Suprapubic skin (tissue), 4 donors: ENCODE measurements around the gene CRYAB. TPM values are rescaled to one million over a fixed set of nuclear protein-coding genes. Genes with fewer than 3 reads are reported as not detected.
A peak's percentile ranks its signal among the peaks of the same experiment; 100 is the strongest.

Experiments
- DNase-seq, 2 donors: peaks; one replicate each; pipeline ENCODE4 v3.0.0-alpha.2; 2019; ENCODE audit warnings: low spot score in 2 of 2
- H3K27ac ChIP-seq: fragments of 200-600 bp; sonication (generic); one replicate; pipeline ENCODE4 v1.5.1; 2019
- H3K27me3 ChIP-seq: fragments of 200-600 bp; sonication (generic); one replicate; pipeline ENCODE4 v1.5.1; 2019
- H3K36me3 ChIP-seq: fragments of 200-600 bp; sonication (generic); one replicate; pipeline ENCODE4 v1.5.1; 2019
- H3K4me1 ChIP-seq: fragments of 200-600 bp; sonication (generic); one replicate; pipeline ENCODE4 v1.5.1; 2019
- H3K4me3 ChIP-seq: fragments of 200-600 bp; sonication (generic); one replicate; pipeline ENCODE4 v1.5.1; 2019; ENCODE audit warnings: mild to moderate bottlenecking
- H3K9me3 ChIP-seq: fragments of 200-600 bp; sonication (generic); one replicate; pipeline ENCODE4 v1.5.1; 2019
- EP300 ChIP-seq: sonication (generic); formaldehyde crosslinking; IDR thresholded peaks from one replicate; pipeline ENCODE4 v1.6.1; 2017; ENCODE audit warnings: antibody characterized with exemption
- POLR2A ChIP-seq, 2 donors: fragments of 450-650 bp; IDR thresholded peaks; one replicate each; pipeline ENCODE4 v1.6.1; 2017; ENCODE audit warnings: antibody characterized with exemption in 2 of 2, mild to moderate bottlenecking in 2 of 2, moderate library complexity in 2 of 2
- POLR2AphosphoS5 ChIP-seq, 3 donors: sonication (generic); formaldehyde crosslinking; IDR thresholded peaks; one replicate each; pipeline ENCODE4 v1.6.1; 2017; ENCODE audit warnings: antibody characterized with exemption in 3 of 3
- WGBS: methylation state at CpG from one replicate; pipeline ENCODE4 v1.1.5; 2018; 5-methylcytosine and 5-hydroxymethylcytosine counted together
- total RNA-seq, 4 donors: library from RNA; depleted of rRNA; stranded (reverse); fragments of >200 nt; gene quantifications; one replicate each; pipeline ENCODE4 v1.1.0, GENCODE V29; 2016
- TF ChIP-seq, protein P1 (sequence below), 2 donors: fragments of 200-600 bp in 1 of 2; fragments of 450-650 bp in 1 of 2; sonication (generic) in 1 of 2; IDR thresholded peaks; one replicate each; pipeline ENCODE4 v1.5.1; 2016 to 2019; ENCODE audit warnings: antibody characterized with exemption in 2 of 2, mild to moderate bottlenecking in 1 of 2, moderate library complexity in 1 of 2

The CRYAB gene
- total RNA-seq, 4 donors from 2014 or later, result 144 to 203 (median 176) TPM

DNA sequence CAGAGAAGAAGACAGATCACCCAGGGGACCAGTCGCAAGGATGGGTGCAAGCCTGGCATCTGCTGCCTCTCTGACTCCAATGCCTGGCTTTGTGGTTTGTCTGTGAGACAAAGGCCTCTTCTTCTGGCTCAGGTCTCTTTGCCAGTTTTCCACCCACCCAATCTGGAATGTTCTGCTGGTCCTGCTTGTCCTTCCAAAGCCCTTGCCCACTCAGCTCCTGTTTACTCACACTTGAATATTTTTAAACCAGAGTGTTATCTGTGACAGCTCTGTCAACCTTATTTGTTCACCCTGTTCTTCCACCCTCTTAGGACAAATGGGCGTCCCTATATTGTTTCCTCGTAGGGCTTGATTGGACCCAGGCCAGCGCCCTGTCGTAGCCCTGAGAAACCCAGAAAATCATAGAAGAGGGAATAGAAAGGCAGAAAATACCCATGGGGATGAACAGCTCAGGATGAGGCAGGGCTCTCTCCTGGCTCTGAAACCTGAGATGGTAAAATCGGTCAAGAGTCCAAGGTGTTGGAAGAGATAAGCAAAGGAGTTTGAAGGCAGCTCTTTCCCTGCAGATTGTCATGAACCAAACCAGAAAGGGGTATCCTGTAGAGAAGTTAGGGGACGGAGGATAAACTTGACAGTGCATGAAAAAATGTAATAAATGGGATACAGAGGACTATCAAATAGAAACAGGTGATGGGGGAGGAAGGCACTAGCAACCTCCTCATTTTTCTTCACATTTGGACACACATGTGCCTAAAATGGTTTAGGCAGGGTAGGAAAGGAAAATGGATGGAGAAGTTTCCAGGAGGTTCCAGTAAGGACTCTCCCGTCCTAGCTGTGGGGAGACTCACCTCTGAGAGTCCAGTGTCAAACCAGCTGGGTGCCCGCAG lies 651 bp downstream of the CRYAB start:
- Histone ChIP-seq H3K27me3 (no peaks in the 10 kb centered on the region), H3K9me3 (no peaks in the 10 kb centered on the region), H3K36me3 (peaks cover 5% of the 10 kb centered on the region), H3K4me1 (peaks cover 55% of the 10 kb centered on the region), H3K4me3 (peak overlapping the region; percentile 61), H3K27ac (peak overlapping the region; percentile 93)
- no peak for DNase-seq
- 33% methylated on average over 9 of the region's 9 CpGs for WGBS
- TF ChIP-seq POLR2AphosphoS5 (IDR thresholded peaks at IDR 0.05), result no peak
- no peak for TF ChIP-seq EP300
- TF ChIP-seq, protein P1, sequence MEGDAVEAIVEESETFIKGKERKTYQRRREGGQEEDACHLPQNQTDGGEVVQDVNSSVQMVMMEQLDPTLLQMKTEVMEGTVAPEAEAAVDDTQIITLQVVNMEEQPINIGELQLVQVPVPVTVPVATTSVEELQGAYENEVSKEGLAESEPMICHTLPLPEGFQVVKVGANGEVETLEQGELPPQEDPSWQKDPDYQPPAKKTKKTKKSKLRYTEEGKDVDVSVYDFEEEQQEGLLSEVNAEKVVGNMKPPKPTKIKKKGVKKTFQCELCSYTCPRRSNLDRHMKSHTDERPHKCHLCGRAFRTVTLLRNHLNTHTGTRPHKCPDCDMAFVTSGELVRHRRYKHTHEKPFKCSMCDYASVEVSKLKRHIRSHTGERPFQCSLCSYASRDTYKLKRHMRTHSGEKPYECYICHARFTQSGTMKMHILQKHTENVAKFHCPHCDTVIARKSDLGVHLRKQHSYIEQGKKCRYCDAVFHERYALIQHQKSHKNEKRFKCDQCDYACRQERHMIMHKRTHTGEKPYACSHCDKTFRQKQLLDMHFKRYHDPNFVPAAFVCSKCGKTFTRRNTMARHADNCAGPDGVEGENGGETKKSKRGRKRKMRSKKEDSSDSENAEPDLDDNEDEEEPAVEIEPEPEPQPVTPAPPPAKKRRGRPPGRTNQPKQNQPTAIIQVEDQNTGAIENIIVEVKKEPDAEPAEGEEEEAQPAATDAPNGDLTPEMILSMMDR (IDR thresholded peaks at IDR 0.05), result no peak
- TF ChIP-seq POLR2A (IDR thresholded peaks at IDR 0.05), result no peak

DNA sequence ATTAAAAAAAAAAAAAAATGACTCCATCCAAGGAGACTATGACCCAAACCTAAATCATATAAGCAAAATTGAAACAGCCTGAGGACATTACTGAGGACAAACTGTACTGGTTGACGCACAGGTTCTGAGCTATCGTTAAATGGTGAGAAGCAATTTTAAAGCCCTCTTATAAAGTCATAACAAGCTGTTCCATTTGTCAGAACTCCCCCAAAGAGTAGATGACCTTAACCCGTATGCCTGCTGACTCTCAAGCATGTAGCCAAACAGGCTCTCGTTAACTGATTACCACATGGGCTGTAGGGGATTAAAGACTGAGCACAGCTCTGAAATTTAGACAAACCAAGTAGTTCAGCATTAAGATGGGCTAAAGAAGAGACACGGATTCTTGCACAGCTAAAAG lies 2.2 kb downstream of the CRYAB start:
- Histone ChIP-seq H3K27me3 (no peaks in the 10 kb centered on the region), H3K9me3 (no peaks in the 10 kb centered on the region), H3K4me3 (peak overlapping the region; percentile 61), H3K36me3 (peaks cover 5% of the 10 kb centered on the region), H3K27ac (peak overlapping the region; percentile 93), H3K4me1 (peaks cover 49% of the 10 kb centered on the region)
- TF ChIP-seq EP300 (no peak), POLR2A (IDR thresholded peaks at IDR 0.05) (no peak), POLR2AphosphoS5 (IDR thresholded peaks at IDR 0.05) (no peak)
- TF ChIP-seq, protein P1 (IDR thresholded peaks at IDR 0.05), result no peak
- no peak for DNase-seq
- 45% methylated on average over 5 of the region's 5 CpGs for WGBS

DNA sequence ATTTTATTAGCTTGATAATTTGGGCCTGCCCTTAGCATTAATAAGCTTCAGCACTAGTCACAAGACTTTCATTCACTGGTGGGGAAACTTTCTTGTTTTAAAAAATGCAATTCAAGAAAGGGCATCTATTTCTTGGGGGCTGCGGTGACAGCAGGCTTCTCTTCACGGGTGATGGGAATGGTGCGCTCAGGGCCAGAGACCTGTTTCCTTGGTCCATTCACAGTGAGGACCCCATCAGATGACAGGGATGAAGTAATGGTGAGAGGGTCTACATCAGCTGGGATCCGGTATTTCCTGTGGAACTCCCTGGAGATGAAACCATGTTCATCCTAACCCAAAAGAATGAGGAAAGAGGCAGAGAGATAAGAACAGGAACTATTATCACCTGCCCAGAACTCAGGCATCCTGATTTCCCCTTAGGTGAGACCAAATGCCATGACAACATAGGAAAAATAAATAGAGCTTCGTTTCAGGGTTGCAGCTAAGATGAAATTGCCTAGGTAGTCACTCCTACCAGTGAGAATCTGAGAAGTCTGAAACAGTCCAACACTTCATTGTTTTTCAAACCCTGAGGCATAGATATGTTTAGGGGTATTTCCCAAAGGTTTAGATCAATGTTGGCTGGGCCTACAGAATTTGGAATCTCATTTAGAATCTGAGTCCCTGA lies 2.8 kb downstream of the CRYAB start:
- no peak for DNase-seq
- H3K4me3 ChIP-seq, result peak overlapping the region; percentile 61
- no peaks in the 10 kb centered on the region for H3K27me3 ChIP-seq
- peaks cover 45% of the 10 kb centered on the region for H3K4me1 ChIP-seq
- no peak for TF ChIP-seq EP300
- TF ChIP-seq POLR2A (IDR thresholded peaks at IDR 0.05), result no peak
- TF ChIP-seq, protein P1 (IDR thresholded peaks at IDR 0.05), result no peak
- no peak for TF ChIP-seq POLR2AphosphoS5 (IDR thresholded peaks at IDR 0.05)
- H3K36me3 ChIP-seq, result peaks cover 5% of the 10 kb centered on the region
- peak overlapping the region; percentile 93 for H3K27ac ChIP-seq
- H3K9me3 ChIP-seq, result no peaks in the 10 kb centered on the region
- WGBS, result 73% methylated on average over 5 of the region's 5 CpGs

DNA sequence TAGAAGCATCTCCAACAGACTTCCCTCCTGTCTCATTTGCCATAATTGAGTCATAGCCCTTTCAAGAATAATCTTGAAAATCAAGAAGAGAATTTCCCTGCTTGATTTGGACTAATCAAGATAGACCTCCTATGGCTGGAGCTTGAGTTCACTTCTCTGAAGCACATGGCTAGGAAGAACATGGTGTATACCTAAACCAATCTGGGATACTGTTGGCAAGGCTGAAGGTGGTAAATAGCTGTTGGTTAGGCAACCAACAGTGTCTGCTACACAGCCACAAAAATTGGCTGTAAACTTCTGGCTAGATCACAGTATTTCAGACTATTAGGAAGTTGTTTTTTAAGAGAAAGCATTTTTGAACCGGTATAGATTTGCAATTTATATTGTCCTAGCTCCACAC lies 4.9 kb downstream of the CRYAB start:
- TF ChIP-seq EP300, result no peak
- TF ChIP-seq POLR2AphosphoS5 (IDR thresholded peaks at IDR 0.05), result no peak
- no peak for TF ChIP-seq POLR2A (IDR thresholded peaks at IDR 0.05)
- TF ChIP-seq, protein P1 (IDR thresholded peaks at IDR 0.05), result no peak
- H3K9me3 ChIP-seq, result no peaks in the 10 kb centered on the region
- DNase-seq, result no peak
- H3K4me1 ChIP-seq, result peaks cover 29% of the 10 kb centered on the region
- WGBS, result 74% methylated on average over 1 of the region's 1 CpG
- no peak overlapping the region for H3K27ac ChIP-seq
- H3K4me3 ChIP-seq, result no peak overlapping the region
- peaks cover 5% of the 10 kb centered on the region for H3K36me3 ChIP-seq
- no peaks in the 10 kb centered on the region for H3K27me3 ChIP-seq

DNA sequence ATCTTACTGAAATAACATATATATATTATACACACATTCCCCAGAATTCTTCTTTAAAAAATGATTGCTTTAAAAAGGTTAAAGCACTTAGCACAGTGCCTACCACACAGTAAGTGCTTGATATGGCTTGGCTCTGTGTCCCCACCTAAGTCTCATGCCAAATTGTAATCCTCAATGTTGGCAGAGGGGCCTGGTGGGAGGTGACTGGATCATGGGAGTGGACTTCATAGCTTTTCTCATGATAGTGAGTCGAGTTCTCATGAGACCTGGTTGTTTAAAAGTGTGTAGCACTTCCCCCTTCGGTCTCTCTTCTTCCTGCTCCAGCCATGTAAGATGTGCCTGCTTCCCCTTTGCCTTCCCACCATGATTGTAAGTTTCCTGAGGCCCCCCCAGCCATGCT lies 6.2 kb downstream of the CRYAB start:
- Histone ChIP-seq H3K27me3 (no peaks in the 10 kb centered on the region), H3K4me3 (no peak overlapping the region), H3K4me1 (peaks cover 16% of the 10 kb centered on the region), H3K36me3 (peaks cover 5% of the 10 kb centered on the region), H3K9me3 (no peaks in the 10 kb centered on the region), H3K27ac (no peak overlapping the region)
- TF ChIP-seq POLR2AphosphoS5 (IDR thresholded peaks at IDR 0.05) (no peak), EP300 (no peak), POLR2A (IDR thresholded peaks at IDR 0.05) (no peak)
- TF ChIP-seq, protein P1 (IDR thresholded peaks at IDR 0.05), result no peak
- 64% methylated on average over 2 of the region's 2 CpGs for WGBS
- no peak for DNase-seq
